H1 (cell line): ENCODE measurements around the gene ENTREP3. TPM values are rescaled to one million over a fixed set of nuclear protein-coding genes. Genes with fewer than 3 reads are reported as not detected.

Experiments
- CTCF ChIA-PET: fragments of 300-600 bp; sonication (Branson Sonifier 250); formaldehyde crosslinking; loops from one replicate; lab custom pipeline; 2021; ENCODE audit not compliant: partially characterized antibody; lab: Charles Lee
- POLR2A ChIA-PET: fragments of 300-600 bp; sonication (Branson Sonifier 250); formaldehyde crosslinking; loops from one replicate; lab custom pipeline; 2021; ENCODE audit warnings: inconsistent platforms; ENCODE audit not compliant: partially characterized antibody; lab: Charles Lee
- DNase-seq, 2 experiments: peaks; one replicate each; pipeline versions ENCODE4 v3.0.0 to v3.0.0-alpha.2; 2010 to 2022; ENCODE audit warnings: low spot score in 2 of 2, low read depth in 1 of 2, mixed read lengths in 1 of 2
- FAIRE-seq: peaks from 2 replicates; lab custom pipeline; 2011; peaks lifted over from hg19 to GRCh38; lab: Jason Lieb, UNC
- H2AFZ ChIP-seq: 2 replicates; pipeline ENCODE4 v1.8.1; 2012; ENCODE audit warnings: low read length, inconsistent platforms
- H2AK5ac ChIP-seq: 2 replicates; pipeline ENCODE4 v1.6.1; 2013; ENCODE audit warnings: low read depth, low read length
- H2BK120ac ChIP-seq: replicated peaks from 2 replicates; pipeline ENCODE3; 2013; ENCODE audit warnings: low read depth, low read length, inconsistent platforms
- H2BK12ac ChIP-seq: 2 replicates; pipeline ENCODE4 v1.6.1; 2013; ENCODE audit warnings: low read depth, low read length
- H2BK15ac ChIP-seq: 2 replicates; pipeline ENCODE4 v1.6.1; 2013; ENCODE audit warnings: low read length
- H2BK20ac ChIP-seq: 2 replicates; pipeline ENCODE4 v1.6.1; 2013; ENCODE audit warnings: low read length
- H2BK5ac ChIP-seq: 2 replicates; pipeline ENCODE4 v1.6.1; 2013; ENCODE audit warnings: low read depth, low read length
- H3K14ac ChIP-seq: 2 replicates; pipeline ENCODE4 v1.6.1; 2013; ENCODE audit warnings: inconsistent platforms; ENCODE audit not compliant: insufficient read length
- H3K18ac ChIP-seq: 2 replicates; pipeline ENCODE4 v1.6.1; 2013; ENCODE audit warnings: low read length; ENCODE audit errors: extremely low read depth
- H3K23ac ChIP-seq: 2 replicates; pipeline ENCODE4 v1.6.1; 2013; ENCODE audit warnings: inconsistent platforms; ENCODE audit not compliant: insufficient read length
- H3K23me2 ChIP-seq: 2 replicates; pipeline ENCODE4 v1.6.1; 2013; ENCODE audit warnings: low read depth, low read length
- H3K27ac ChIP-seq: 2 replicates; pipeline ENCODE4 v1.6.1; 2011; ENCODE audit warnings: low read depth, low read length, inconsistent platforms
- H3K27me3 ChIP-seq, 4 experiments: replicated peaks in 1 of 4; 1 replicate in 1 of 4; 2 replicates in 3 of 4; pipeline versions ENCODE4 v1.6.1 to v1.8.1; 2011 to 2013; ENCODE audit warnings: low read length in 3 of 4, mild to moderate bottlenecking in 3 of 4, inconsistent platforms in 2 of 4, mixed read lengths in 2 of 4, moderate library complexity in 1 of 4; ENCODE audit not compliant: control insufficient read depth in 3 of 4, insufficient read depth in 3 of 4; ENCODE audit errors: extremely low read depth in 1 of 4
- H3K36me3 ChIP-seq, 4 experiments: 2 replicates each; pipeline versions ENCODE4 v1.6.1 to v1.8.1; 2011 to 2013; ENCODE audit warnings: mild to moderate bottlenecking in 4 of 4, low read length in 3 of 4, moderate library complexity in 2 of 4, control low read depth in 1 of 4, inconsistent platforms in 1 of 4; ENCODE audit not compliant: insufficient read depth in 4 of 4, control insufficient read depth in 2 of 4
- H3K4ac ChIP-seq: replicated peaks from 2 replicates; pipeline ENCODE3; 2013; ENCODE audit warnings: low read length, low read depth, mixed read lengths, inconsistent platforms; ENCODE audit not compliant: insufficient read length
- H3K4me1 ChIP-seq, 4 experiments: replicated peaks in 1 of 4; 1 replicate in 1 of 4; 2 replicates in 3 of 4; pipeline versions ENCODE4 v1.6.1 to v1.8.1; 2011 to 2013; ENCODE audit warnings: low read length in 3 of 4, inconsistent platforms in 2 of 4, mixed read lengths in 1 of 4; ENCODE audit not compliant: insufficient read depth in 4 of 4, control insufficient read depth in 3 of 4
- H3K4me2 ChIP-seq, 2 experiments: 2 replicates each; pipeline versions ENCODE4 v1.6.1 to v1.8.1; 2011 to 2013; ENCODE audit warnings: low read depth in 2 of 2, low read length in 2 of 2, control low read depth in 1 of 2, inconsistent platforms in 1 of 2, mild to moderate bottlenecking in 1 of 2; ENCODE audit not compliant: insufficient read depth in 1 of 2
- H3K4me3 ChIP-seq, 4 experiments: fragments of 200-600, 300-600 bp in 1 of 4; sonication (generic), shearing (Covaris generic), sonication (Bioruptor Twin) in 1 of 4; 2 replicates each; pipeline versions ENCODE4 v1.5.1 to v1.8.1; 2011 to 2016; ENCODE audit warnings: low read length in 4 of 4, low read depth in 3 of 4, control low read depth in 2 of 4, inconsistent platforms in 2 of 4, mild to moderate bottlenecking in 2 of 4, mixed read lengths in 1 of 4, moderate library complexity in 1 of 4; ENCODE audit not compliant: insufficient read depth in 2 of 4; ENCODE audit errors: extremely low read depth in 1 of 4
- H3K56ac ChIP-seq: replicated peaks from 2 replicates; pipeline ENCODE3; 2013; ENCODE audit warnings: low read depth, mild to moderate bottlenecking, mixed read lengths, low read length, inconsistent platforms; ENCODE audit not compliant: insufficient read length
- H3K79me1 ChIP-seq: 2 replicates; pipeline ENCODE4 v1.6.1; 2013; ENCODE audit warnings: low read depth, low read length, control low read depth
- H3K79me2 ChIP-seq, 2 experiments: 2 replicates each; pipeline versions ENCODE4 v1.6.1 to v1.8.1; 2012 to 2013; ENCODE audit warnings: low read length in 2 of 2, mild to moderate bottlenecking in 2 of 2, inconsistent platforms in 1 of 2; ENCODE audit not compliant: insufficient read depth in 2 of 2, control insufficient read depth in 1 of 2
- H3K9ac ChIP-seq, 4 experiments: replicated peaks in 1 of 4; 1 replicate in 1 of 4; 2 replicates in 3 of 4; pipeline versions ENCODE4 v1.6.1 to v1.8.1; 2011 to 2013; ENCODE audit warnings: low read depth in 3 of 4, low read length in 3 of 4, control low read depth in 2 of 4, mild to moderate bottlenecking in 2 of 4, moderate library complexity in 2 of 4, inconsistent platforms in 1 of 4; ENCODE audit errors: extremely low read depth in 1 of 4
- H3K9me3 ChIP-seq, 2 experiments: 2 replicates each; pipeline versions ENCODE4 v1.6.1 to v1.8.1; 2012 to 2013; ENCODE audit warnings: mild to moderate bottlenecking in 2 of 2, moderate library complexity in 2 of 2, control low read depth in 1 of 2, inconsistent platforms in 1 of 2, low read depth in 1 of 2, low read length in 1 of 2, mixed read lengths in 1 of 2; ENCODE audit not compliant: insufficient read depth in 2 of 2
- H4K20me1 ChIP-seq, 2 experiments: replicated peaks in 1 of 2; 2 replicates each; pipeline versions ENCODE3 to v1.8.1; 2011 to 2013; ENCODE audit warnings: inconsistent platforms in 2 of 2, low read length in 2 of 2, mild to moderate bottlenecking in 1 of 2; ENCODE audit not compliant: insufficient read depth in 2 of 2, control insufficient read depth in 1 of 2
- H4K5ac ChIP-seq: 2 replicates; pipeline ENCODE4 v1.6.1; 2013; ENCODE audit warnings: low read length, low read depth, mixed read lengths, inconsistent platforms; ENCODE audit not compliant: insufficient read length
- H4K8ac ChIP-seq: 2 replicates; pipeline ENCODE4 v1.8.0; 2013; ENCODE audit warnings: mild to moderate bottlenecking, moderate library complexity, low read length, inconsistent platforms; ENCODE audit not compliant: insufficient read depth; ENCODE audit errors: extremely low read depth
- H4K91ac ChIP-seq: replicated peaks from 2 replicates; pipeline ENCODE3; 2013; ENCODE audit warnings: low read length, mixed read lengths, inconsistent platforms; ENCODE audit not compliant: insufficient read length
- SP1 ChIP-seq: IDR thresholded peaks from 2 replicates; pipeline ENCODE4 v1.6.1; 2011; ENCODE audit warnings: low read depth, low read length
- WGBS, 2 experiments: shearing (Covaris generic) in 1 of 2; methylation state at CpG; one replicate each; pipeline versions ENCODE4 v1.1.6 to v1.1.7; 2013 to 2015; ENCODE audit warnings: low lambda C conversion rate in 2 of 2, mixed read lengths in 2 of 2, inconsistent platforms in 1 of 2, low coverage in 1 of 2, missing lambda C conversion rate in 1 of 2; ENCODE audit not compliant: insufficient replicate concordance in 2 of 2, insufficient coverage in 1 of 2, insufficient read length in 1 of 2; ENCODE audit errors: extremely low coverage in 1 of 2, missing lambda C conversion rate in 1 of 2; 5-methylcytosine and 5-hydroxymethylcytosine counted together
- polyA plus RNA-seq, 7 experiments: library from polyadenylated mRNA; depleted of rRNA in 3 of 7; stranded (reverse) in 5 of 7; unstranded in 2 of 7; fragments of >200 nt in 5 of 7; fragments of 200-250 nt in 2 of 7; gene quantifications; 1 replicate in 5 of 7; 2 replicates in 1 of 7; 4 replicates in 1 of 7; pipeline versions ENCODE4 v1.2.1 to v1.2.3, GENCODE V29; 2011 to 2013; ENCODE audit warnings: missing spikeins in 2 of 7, mixed read lengths in 2 of 7
- total RNA-seq: library from RNA; stranded (reverse); fragmentation: NEBNext Ultra II Directional; extraction: Animal tissue kit (Norgen Biotek cat#: 25700); gene quantifications from 2 replicates; pipeline ENCODE4 v1.2.1, GENCODE V29; 2021

ENTREP3 gene
- total and polyA plus RNA-seq, 2 of the 8 experiments (the other 6 are each of a cell fraction or from before 2014, with no cell fraction given), result 22.8 to 52.2 TPM

- H4K91ac ChIP-seq, result no peak overlapping the region
- H4K5ac ChIP-seq, result no peak overlapping the region
- POLR2A ChIA-PET, result interaction anchor here (0.7 to 6.4 kb wide), 12 partner anchors 9 to 67 kb away, joined by 3 to 87 read pairs (median 4); partner anchors contain the start of genes CLK2 and HCN3
- H3K23ac ChIP-seq, result no peak overlapping the region
- peaks cover 6% of the 10 kb centered on the region for H3K79me1 ChIP-seq
- no peak overlapping the region for H2BK20ac ChIP-seq
- H3K79me2 ChIP-seq, result peaks cover 0 to 14% of the 10 kb centered on the region in 2 experiments; a peak in 1 of 4 replicates
- H2AK5ac ChIP-seq, result no peak overlapping the region
- H2BK12ac ChIP-seq, result no peak overlapping the region
- no peak overlapping the region for H4K8ac ChIP-seq
- peaks cover 0 to 4% of the 10 kb centered on the region in 2 experiments for H4K20me1 ChIP-seq
- no peak overlapping the region for H3K14ac ChIP-seq
- DNase-seq (no peak), FAIRE-seq (no peak)
- H3K4ac ChIP-seq, result no peak overlapping the region
- CTCF ChIA-PET, result interaction anchor here (0.9 to 2.4 kb wide), 3 partner anchors 9 to 56 kb away, joined by 3 to 21 read pairs (median 4); no protein-coding TSS in a partner anchor
- H2AFZ ChIP-seq, result no peak overlapping the region
- H3K9ac ChIP-seq, result no peak overlapping the region
- H3K27me3 ChIP-seq, result no peaks in the 10 kb centered on the region
- H2BK15ac ChIP-seq, result no peak overlapping the region
- no peaks in the 10 kb centered on the region for H3K9me3 ChIP-seq
- peaks cover 5% of the 10 kb centered on the region for H3K23me2 ChIP-seq
- H3K36me3 ChIP-seq, result peaks cover 30 to 57% (median 52%) of the 10 kb centered on the region in 4 experiments
- H3K4me3 ChIP-seq, result no peak overlapping the region
- no peak overlapping the region for H3K18ac ChIP-seq
- 93% methylated on average over 11 of the region's 11 CpGs; no CpG with 5 or more reads in 1 of the 2 experiments for WGBS, 2 experiments
- no peak overlapping the region for H2BK5ac ChIP-seq
- H3K4me1 ChIP-seq, result peaks cover 0 to 8% (median 4%) of the 10 kb centered on the region in 4 experiments; a peak in 3 of 7 replicates
- no peak overlapping the region; a peak in 1 of 4 replicates for H3K4me2 ChIP-seq
- no peak overlapping the region for H3K27ac ChIP-seq
- no peak overlapping the region for H3K56ac ChIP-seq
- no peak overlapping the region for H2BK120ac ChIP-seq
- TF ChIP-seq SP1, result no peak
Measured at GRCh38 chr1:155263067-155263466, 7.8 kb upstream of the ENTREP3 start.
